ENCODE results near the gene CD81. TPM values are rescaled to one million over a fixed set of nuclear protein-coding genes. Genes with fewer than 3 reads are reported as not detected.

CD81 gene
- total RNA-seq, 1 donor from 2014 or later = 183 TPM

GRCh38 chr11:2382936-2383851, 6.1 kb downstream of the CD81 start:
- H3K4me3 ChIP-seq (ENCODE audit: low read depth, low read length) = no peak overlapping the region
- no peak for TF ChIP-seq CTCF (conservative IDR thresholded peaks at IDR 0.05; ENCODE audit: low read depth, low read length)
- no peak for DNase-seq (ENCODE audit: low read depth)

- DNase-seq (ENCODE audit: low read depth) = no peak
- TF ChIP-seq CTCF (conservative IDR thresholded peaks at IDR 0.05; ENCODE audit: low read depth, low read length) = no peak
- H3K4me3 ChIP-seq (ENCODE audit: low read depth, low read length) = no peak overlapping the region
Observed at GRCh38 chr11:2383852-2384804, 7.0 kb downstream of the CD81 start.

DNA sequence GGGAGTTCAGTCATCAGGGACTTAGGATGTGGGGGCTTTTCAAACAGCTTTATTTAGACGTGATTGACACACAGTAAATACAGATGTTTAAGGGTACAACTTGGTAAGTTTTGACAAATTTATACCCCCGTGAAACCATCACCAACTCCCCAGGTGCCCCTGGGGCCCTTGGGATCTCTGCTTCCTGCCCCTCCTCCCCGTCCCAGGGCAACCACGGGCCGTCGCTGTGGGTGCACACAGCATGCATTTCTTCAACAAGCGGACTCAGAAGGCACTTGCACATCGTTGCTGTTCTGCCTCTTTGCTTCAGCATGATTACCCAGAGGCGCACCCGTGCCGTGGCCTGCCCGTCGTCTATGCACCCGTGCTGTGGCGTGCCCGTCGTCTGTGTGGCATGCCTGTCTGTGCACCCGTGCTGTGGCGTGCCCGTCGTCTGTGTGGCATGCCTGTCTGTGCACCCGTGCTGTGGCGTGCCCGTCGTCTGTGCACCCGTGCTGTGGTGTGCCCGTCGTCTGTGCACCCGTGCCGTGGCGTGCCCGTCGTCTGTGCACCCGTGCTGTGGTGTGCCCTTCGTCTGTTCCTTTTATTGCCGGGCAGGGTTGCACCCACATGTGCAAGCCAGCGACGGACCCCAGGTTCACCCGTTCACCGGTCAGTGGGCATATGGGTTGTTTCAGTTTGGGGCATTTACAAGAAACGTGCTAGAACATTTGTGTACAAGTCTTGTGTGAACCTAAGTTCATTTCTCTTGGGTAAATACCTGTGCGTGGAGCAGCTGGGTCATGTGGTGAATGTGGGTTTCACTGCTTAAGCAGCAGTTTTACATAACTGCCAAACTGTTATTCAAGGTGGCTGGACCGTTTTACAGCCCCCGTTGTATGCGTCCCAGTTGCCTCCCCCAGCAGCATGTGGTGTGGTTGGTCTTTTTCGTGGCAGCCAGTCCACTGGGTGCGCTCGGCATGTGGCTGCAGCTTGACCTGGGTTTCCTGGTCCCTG, 8.3 kb downstream of the CD81 start:
- H3K4me3 ChIP-seq (ENCODE audit: low read depth, low read length) = no peak overlapping the region
- TF ChIP-seq CTCF (conservative IDR thresholded peaks at IDR 0.05; ENCODE audit: low read depth, low read length) = no peak
- DNase-seq (ENCODE audit: low read depth) = no peak

DNA sequence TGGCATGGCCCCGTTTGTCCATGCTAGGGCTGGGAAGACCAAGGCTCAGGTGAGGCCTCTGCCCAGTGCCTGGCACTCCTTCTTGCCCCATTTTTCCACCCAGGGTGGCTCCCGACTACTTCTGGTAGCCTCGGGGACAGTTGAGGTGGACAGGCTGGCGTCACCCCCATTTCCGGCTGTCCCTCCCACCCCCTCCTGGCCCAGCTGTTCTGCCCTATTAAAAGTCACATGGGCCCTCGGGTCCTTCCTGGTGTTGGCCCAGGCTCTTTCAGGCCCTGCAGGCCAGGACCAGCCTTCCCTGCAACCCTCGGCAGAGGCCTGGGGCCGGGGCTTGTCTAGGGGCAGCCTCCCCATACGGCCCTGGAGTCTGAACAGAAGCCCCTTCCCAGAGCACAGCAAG, 9.5 kb downstream of the CD81 start:
- no peak overlapping the region for H3K4me3 ChIP-seq (ENCODE audit: low read depth, low read length)
- TF ChIP-seq CTCF (conservative IDR thresholded peaks at IDR 0.05; ENCODE audit: low read depth, low read length) = no peak
- DNase-seq (ENCODE audit: low read depth) = no peak

DNA sequence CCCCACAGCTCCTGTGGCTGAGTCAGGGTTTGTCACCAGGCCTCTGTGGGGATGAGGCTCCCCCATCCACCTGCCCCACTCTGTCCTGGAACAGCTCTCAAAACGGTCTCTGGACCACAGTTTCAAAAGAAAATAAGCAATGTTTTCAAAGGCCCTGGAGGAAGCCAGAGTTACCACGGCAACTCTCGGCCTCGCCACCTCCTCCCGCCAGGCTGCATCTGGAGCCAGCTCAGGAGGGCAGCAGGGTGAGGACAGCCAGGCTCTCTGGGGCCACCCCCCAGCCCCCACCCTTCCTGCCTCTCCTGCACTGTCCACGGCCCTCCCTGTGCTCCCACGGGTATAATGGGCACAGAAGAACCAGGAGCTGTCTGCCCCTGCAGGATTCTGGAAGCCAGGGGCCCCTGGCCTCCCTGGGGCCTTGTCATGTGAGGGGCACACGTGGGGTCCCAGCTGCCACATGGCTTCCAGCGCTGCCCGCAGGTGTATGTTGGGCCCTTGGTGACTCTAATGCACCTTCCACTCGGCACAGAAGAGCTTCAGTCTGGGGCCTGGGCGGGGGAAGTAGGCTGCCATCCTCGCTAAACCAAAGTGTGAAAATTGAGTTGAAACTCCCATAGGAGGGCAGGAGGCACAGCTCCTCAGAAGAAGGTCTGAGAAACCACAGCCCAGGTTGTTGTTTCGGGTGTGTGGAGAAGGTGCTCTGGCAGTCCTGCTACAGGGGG, 10.3 kb downstream of the CD81 start:
- DNase-seq (ENCODE audit: low read depth) = no peak
- no peak for TF ChIP-seq CTCF (conservative IDR thresholded peaks at IDR 0.05; ENCODE audit: low read depth, low read length)

More for the DNA sequence above, 10.3 kb downstream of the CD81 start:
- H3K4me3 ChIP-seq (ENCODE audit: low read depth, low read length) = no peak overlapping the region

Measured in epithelial cell of proximal tubule (primary cell).